OCI-LY1 (cell line): ENCODE measurements around the gene C9orf43.

ENCODE experiments used
- CTCF ChIP-seq: fragments of 200-600 bp; sonication (generic), shearing (Covaris generic); IDR thresholded peaks from 2 replicates; pipeline ENCODE4 v1.5.1; 2017; ENCODE audit warnings: mild to moderate bottlenecking, antibody characterized with exemption, low read length, moderate library complexity, mixed read lengths
- EZH2 ChIP-seq: fragments of 200-600 bp; sonication (generic), shearing (Covaris generic); IDR thresholded peaks from 2 replicates; pipeline ENCODE4 v1.8.0; 2017; ENCODE audit warnings: borderline replicate concordance, mixed run types, mild to moderate bottlenecking, antibody characterized with exemption, low read length, moderate library complexity, mixed read lengths

- TF ChIP-seq CTCF (no peak), EZH2 (no peak)
These were observed 17.1 kb downstream of the C9orf43 start for GRCh38 chr9:113427629-113428028.
